B cell (primary cell): ENCODE measurements around the gene RPL6. TPM values are rescaled to one million over a fixed set of nuclear protein-coding genes. Genes with fewer than 3 reads are reported as not detected.

Source experiments
- ATAC-seq: fragments of 200-7000 bp; cut with Tn5 transposase; one replicate; pipeline ENCODE4 v1.10.0; 2021; ENCODE audit warnings: low read depth, mild to moderate bottlenecking, moderate number of reproducible peaks, moderate library complexity
- CTCF ChIA-PET: fragments of 350-600 bp; sonication (Branson Sonifier 250); formaldehyde crosslinking; loops from one replicate; lab custom pipeline; 2021; ENCODE audit warnings: antibody characterized with exemption, inconsistent platforms; lab: Charles Lee
- POLR2A ChIA-PET: fragments of 350-600 bp; sonication (Branson Sonifier 250); formaldehyde crosslinking; loops from one replicate; lab custom pipeline; 2021; ENCODE audit warnings: antibody characterized with exemption; lab: Charles Lee
- DNase-seq: peaks from one replicate; pipeline ENCODE4 v3.0.0; 2013
- H2AFZ ChIP-seq: 2 replicates; pipeline ENCODE4 v1.6.1; 2012; ENCODE audit warnings: mild to moderate bottlenecking, low read depth, low read length; ENCODE audit not compliant: insufficient read depth, poor library complexity, severe bottlenecking
- H3K27ac ChIP-seq, 2 donors: 1 replicate in 1 of 2; 2 replicates in 1 of 2; pipeline ENCODE4 v1.5.1; 2012 to 2013; ENCODE audit warnings: low read length in 2 of 2, mild to moderate bottlenecking in 2 of 2, moderate library complexity in 1 of 2
- H3K27me3 ChIP-seq, 4 experiments: fragments of 200-600 bp in 1 of 4; sonication (generic) in 1 of 4; replicated peaks in 1 of 4; 1 replicate in 2 of 4; 2 replicates in 2 of 4; pipeline versions ENCODE4 v1.6.1 to v1.7.0; 2013 to 2016; ENCODE audit warnings: low read length in 3 of 4, mild to moderate bottlenecking in 2 of 4, mixed read lengths in 1 of 4, moderate library complexity in 1 of 4; ENCODE audit not compliant: insufficient read depth in 4 of 4, control insufficient read depth in 3 of 4; ENCODE audit errors: control extremely low read depth in 1 of 4
- H3K36me3 ChIP-seq, 2 experiments: replicated peaks in 1 of 2; 1 replicate in 1 of 2; 2 replicates in 1 of 2; pipeline versions ENCODE4 v1.6.1 to v1.7.1; 2013; ENCODE audit warnings: low read length in 1 of 2; ENCODE audit not compliant: insufficient read depth in 2 of 2, control insufficient read depth in 1 of 2; ENCODE audit errors: control extremely low read depth in 1 of 2, extremely low read depth in 1 of 2
- H3K4me1 ChIP-seq, 2 donors: fragments of 200-600 bp in 1 of 2; sonication (generic) in 1 of 2; 1 replicate in 1 of 2; 2 replicates in 1 of 2; pipeline versions ENCODE4 v1.5.1 to v1.6.1; 2013 to 2017; ENCODE audit warnings: low read length in 2 of 2; ENCODE audit not compliant: control insufficient read depth in 2 of 2, insufficient read depth in 2 of 2
- H3K4me2 ChIP-seq: replicated peaks from 2 replicates; pipeline ENCODE3; 2012; ENCODE audit warnings: mild to moderate bottlenecking, low read depth, low read length; ENCODE audit not compliant: poor library complexity, severe bottlenecking
- H3K4me3 ChIP-seq, 5 experiments: fragments of 200-600 bp in 1 of 5; sonication (generic) in 1 of 5; 1 replicate in 3 of 5; 2 replicates in 2 of 5; pipeline versions ENCODE4 v1.5.1 to v1.7.0; 2011 to 2016; ENCODE audit warnings: low read length in 4 of 5, mild to moderate bottlenecking in 4 of 5, low read depth in 2 of 5, control low read depth in 1 of 5, moderate library complexity in 1 of 5; ENCODE audit not compliant: insufficient read depth in 1 of 5; ENCODE audit errors: control extremely low read depth in 1 of 5, extremely low read depth in 1 of 5
- H3K79me2 ChIP-seq: fragments of 200-600 bp; sonication (generic); one replicate; pipeline ENCODE4 v1.6.0; 2016; ENCODE audit warnings: low read length; ENCODE audit not compliant: control insufficient read depth, insufficient read depth
- H3K9ac ChIP-seq: fragments of 200-600 bp; sonication (generic); 2 replicates; pipeline ENCODE4 v1.6.1; 2017; ENCODE audit warnings: mild to moderate bottlenecking, low read length, moderate library complexity
- H3K9me3 ChIP-seq, 3 donors: one replicate each; pipeline versions ENCODE4 v1.6.1 to v1.7.1; 2013; ENCODE audit warnings: low read length in 2 of 3; ENCODE audit not compliant: control insufficient read depth in 2 of 3, insufficient read depth in 1 of 3; ENCODE audit errors: control extremely low read depth in 1 of 3
- H4K20me1 ChIP-seq: 2 replicates; pipeline ENCODE4 v1.6.0; 2012; ENCODE audit warnings: mild to moderate bottlenecking, low read length; ENCODE audit not compliant: insufficient read depth, control insufficient read depth, poor library complexity, severe bottlenecking
- H3K27ac Mint-ChIP-seq: one replicate; pipeline ENCODE4 v1.8.0; 2021; ENCODE audit warnings: mixed read lengths
- H3K27me3 Mint-ChIP-seq: one replicate; pipeline ENCODE4 v1.8.0; 2021; ENCODE audit warnings: mixed read lengths
- H3K4me1 Mint-ChIP-seq: one replicate; pipeline ENCODE4 v1.8.0; 2021; ENCODE audit warnings: mixed read lengths
- H3K4me3 Mint-ChIP-seq: one replicate; pipeline ENCODE4 v1.8.0; 2021; ENCODE audit warnings: mixed read lengths
- H3K9me3 Mint-ChIP-seq: one replicate; pipeline ENCODE4 v1.8.0; 2022; ENCODE audit warnings: mixed read lengths; ENCODE audit not compliant: insufficient read depth
- EZH2 ChIP-seq: IDR thresholded peaks from 2 replicates; pipeline ENCODE4 v1.6.1; 2012; ENCODE audit warnings: borderline replicate concordance, low read depth, mild to moderate bottlenecking, moderate library complexity, low read length; ENCODE audit not compliant: insufficient read depth, poor library complexity, severe bottlenecking
- WGBS: methylation state at CpG from one replicate; pipeline ENCODE4 v1.1.5; 2013; ENCODE audit warnings: missing lambda C conversion rate; ENCODE audit not compliant: insufficient coverage; 5-methylcytosine and 5-hydroxymethylcytosine counted together
- intact Hi-C: fragments of 100-400 bp; cut with micrococcal nuclease; formaldehyde crosslinking; loops from one replicate; pipeline ENCODE4 v1.10.0; 2022
- polyA plus RNA-seq: library from polyadenylated mRNA; depleted of rRNA; stranded (reverse); fragments of >200 nt; gene quantifications from 2 replicates; pipeline ENCODE4 v1.2.3, GENCODE V29; 2012
- total RNA-seq, 2 donors: library from RNA; stranded (reverse); fragments of 120-200 nt in 1 of 2; gene quantifications; 1 replicate in 1 of 2; 2 replicates in 1 of 2; pipeline versions ENCODE4 v1.2.3 to v1.2.4, GENCODE V29; 2013 to 2022
- TF ChIP-seq, protein P1 (sequence below): fragments of 200-600 bp; IDR thresholded peaks from one replicate; pipeline ENCODE4 v1.8.0; 2022; ENCODE audit warnings: antibody characterized with exemption, mild to moderate bottlenecking

Gene RPL6
- total and polyA plus RNA-seq, 2 donors (not counting 1 experiment from before 2014, with no cell fraction given): 1,336 to 1,621 TPM

DNA sequence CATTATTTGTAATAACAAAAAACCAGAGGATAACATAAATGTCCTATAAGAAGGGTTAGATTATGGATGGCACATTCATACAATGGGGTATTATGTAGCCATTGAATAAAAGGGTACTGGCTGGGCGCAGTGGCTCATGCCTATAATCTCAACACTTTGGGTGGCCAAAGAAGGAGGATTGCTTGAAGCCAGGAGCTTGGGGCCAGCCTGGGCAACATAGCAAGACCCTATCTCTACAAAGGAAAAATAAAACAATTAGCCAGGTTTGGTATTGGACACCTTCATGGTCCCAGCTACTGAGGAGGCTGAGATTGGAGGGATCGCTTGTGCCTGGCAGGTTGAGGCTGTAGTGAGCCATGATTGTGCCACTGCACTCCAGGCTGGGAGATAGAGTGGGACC is 24.1 kb upstream of the RPL6 start:
- CTCF ChIA-PET: no interaction called here
- H2AFZ ChIP-seq: no peak overlapping the region
- H3K27me3 ChIP-seq: no peaks in the 10 kb centered on the region
- H4K20me1 ChIP-seq: peaks cover 30% of the 10 kb centered on the region
- no peaks in the 10 kb centered on the region for H3K9me3 ChIP-seq
- H3K4me1 ChIP-seq: no peaks in the 10 kb centered on the region
- H3K9ac ChIP-seq: no peak overlapping the region
- intact Hi-C loops: no loop called here
- Mint-ChIP-seq H3K4me1 (peaks cover 12% of the 10 kb centered on the region), H3K27me3 (no peaks in the 10 kb centered on the region), H3K9me3 (no peaks in the 10 kb centered on the region), H3K27ac (no peak overlapping the region), H3K4me3 (no peak overlapping the region)
- TF ChIP-seq EZH2: no peak
- TF ChIP-seq, protein P1, sequence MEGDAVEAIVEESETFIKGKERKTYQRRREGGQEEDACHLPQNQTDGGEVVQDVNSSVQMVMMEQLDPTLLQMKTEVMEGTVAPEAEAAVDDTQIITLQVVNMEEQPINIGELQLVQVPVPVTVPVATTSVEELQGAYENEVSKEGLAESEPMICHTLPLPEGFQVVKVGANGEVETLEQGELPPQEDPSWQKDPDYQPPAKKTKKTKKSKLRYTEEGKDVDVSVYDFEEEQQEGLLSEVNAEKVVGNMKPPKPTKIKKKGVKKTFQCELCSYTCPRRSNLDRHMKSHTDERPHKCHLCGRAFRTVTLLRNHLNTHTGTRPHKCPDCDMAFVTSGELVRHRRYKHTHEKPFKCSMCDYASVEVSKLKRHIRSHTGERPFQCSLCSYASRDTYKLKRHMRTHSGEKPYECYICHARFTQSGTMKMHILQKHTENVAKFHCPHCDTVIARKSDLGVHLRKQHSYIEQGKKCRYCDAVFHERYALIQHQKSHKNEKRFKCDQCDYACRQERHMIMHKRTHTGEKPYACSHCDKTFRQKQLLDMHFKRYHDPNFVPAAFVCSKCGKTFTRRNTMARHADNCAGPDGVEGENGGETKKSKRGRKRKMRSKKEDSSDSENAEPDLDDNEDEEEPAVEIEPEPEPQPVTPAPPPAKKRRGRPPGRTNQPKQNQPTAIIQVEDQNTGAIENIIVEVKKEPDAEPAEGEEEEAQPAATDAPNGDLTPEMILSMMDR: no peak
- 80% methylated on average over 1 of the region's 2 CpGs for WGBS
- POLR2A ChIA-PET: no interaction called here
- no peak overlapping the region for H3K4me3 ChIP-seq
- H3K4me2 ChIP-seq: no peak overlapping the region
- no peak for DNase-seq
- H3K36me3 ChIP-seq: no peaks in the 10 kb centered on the region
- ATAC-seq: no peak
- H3K27ac ChIP-seq: no peak overlapping the region
- H3K79me2 ChIP-seq: peaks cover 90% of the 10 kb centered on the region

DNA sequence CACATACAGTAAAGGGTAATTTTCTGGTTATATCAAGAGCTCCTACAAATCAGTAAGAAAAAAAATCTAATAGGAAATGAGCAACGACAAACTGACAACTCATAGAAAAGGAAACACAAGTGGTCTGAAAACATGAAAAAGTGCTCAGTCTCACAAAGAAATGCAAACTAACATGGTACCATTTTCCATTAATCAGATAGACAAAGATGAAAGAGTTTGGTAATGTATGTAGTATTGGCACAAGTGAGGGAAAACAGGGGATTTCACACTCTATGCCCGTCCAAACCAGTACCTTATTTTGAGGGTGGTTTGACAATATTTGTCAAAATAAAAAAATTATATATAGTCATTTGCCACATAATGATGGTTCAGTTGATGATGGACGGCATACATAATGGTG is 22.6 kb upstream of the RPL6 start:
- Mint-ChIP-seq H3K27ac (no peak overlapping the region), H3K4me3 (no peak overlapping the region), H3K27me3 (no peaks in the 10 kb centered on the region), H3K9me3 (no peaks in the 10 kb centered on the region), H3K4me1 (peaks cover 9% of the 10 kb centered on the region)
- H3K4me1 ChIP-seq: no peaks in the 10 kb centered on the region
- H3K9me3 ChIP-seq: no peaks in the 10 kb centered on the region
- no peak overlapping the region for H3K4me3 ChIP-seq
- CTCF ChIA-PET: interaction anchor here (0.6 kb wide), 1 partner anchor 44 kb away, joined by 3 read pairs; no protein-coding TSS in a partner anchor
- H3K4me2 ChIP-seq: no peak overlapping the region
- peaks cover 87% of the 10 kb centered on the region for H3K79me2 ChIP-seq
- TF ChIP-seq, protein P1: no peak
- TF ChIP-seq EZH2: no peak
- no peak for ATAC-seq
- H3K27ac ChIP-seq: no peak overlapping the region
- H2AFZ ChIP-seq: no peak overlapping the region
- intact Hi-C loops: no loop called here
- H3K9ac ChIP-seq: no peak overlapping the region
- no peaks in the 10 kb centered on the region for H3K27me3 ChIP-seq
- H4K20me1 ChIP-seq: peaks cover 31% of the 10 kb centered on the region
- H3K36me3 ChIP-seq: no peaks in the 10 kb centered on the region
- POLR2A ChIA-PET: no interaction called here
- 100% methylated on average over 1 of the region's 3 CpGs for WGBS
- DNase-seq: no peak
